Fibroblast of the aortic adventitia (primary cell): ENCODE results near the gene CDK17. TPM values are rescaled to one million over a fixed set of nuclear protein-coding genes. Genes with fewer than 3 reads are reported as not detected.
A peak's percentile ranks its signal among the peaks of the same experiment; 100 is the strongest.
"Not testable (repeated sequence)": the region's sequence is repeated elsewhere in the genome, so short reads cannot be mapped to it uniquely, and the experiment has no call there.

Source experiments
- DNase-seq: peaks from one replicate; pipeline ENCODE4 v3.0.0-alpha.2; 2010; ENCODE audit warnings: low read depth
- H3K4me3 ChIP-seq: 2 replicates; pipeline ENCODE4 v1.5.1; 2011; ENCODE audit warnings: low read depth, mild to moderate bottlenecking, control low read depth, low read length, moderate library complexity
- total RNA-seq: library from RNA; depleted of rRNA; stranded (reverse); fragments of >200 nt; gene quantifications from 2 replicates; pipeline ENCODE4 v1.2.3, GENCODE V29; 2012; ENCODE audit warnings: low replicate concordance
- TF ChIP-seq, protein P1 (sequence below): IDR thresholded peaks from 2 replicates; pipeline ENCODE4 v1.5.1; 2011; ENCODE audit warnings: mild to moderate bottlenecking, low read length, control low read depth, inconsistent platforms; ENCODE audit not compliant: insufficient read depth

The CDK17 gene
- total RNA-seq, 1 donor = 49.1 TPM

DNA sequence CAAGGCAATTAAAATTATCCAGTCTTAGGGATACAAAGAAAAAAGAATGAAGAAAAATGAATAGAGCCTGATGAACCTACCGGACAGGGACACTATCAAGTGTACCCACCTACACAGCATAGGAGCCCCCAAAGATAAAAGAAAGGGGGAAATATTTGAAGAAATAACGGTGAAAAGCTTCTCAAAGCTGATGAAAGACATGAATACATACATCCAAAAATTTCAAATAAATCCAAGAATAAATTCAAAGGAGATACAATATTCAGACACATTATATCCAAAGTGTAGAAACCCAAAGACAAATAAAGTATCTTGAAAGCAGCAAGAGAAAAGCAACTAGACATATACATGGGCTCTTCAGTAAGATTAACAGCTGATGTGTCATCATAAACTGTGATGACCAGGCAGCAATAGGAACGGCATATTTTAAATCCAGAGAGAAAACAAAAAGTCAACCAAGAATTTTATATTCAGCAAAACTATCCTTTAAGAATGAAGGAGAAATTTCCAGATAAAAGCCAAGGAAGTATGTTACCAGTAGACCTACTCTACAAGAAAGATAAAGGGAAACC, 56.0 kb downstream of the CDK17 start:
- H3K4me3 ChIP-seq = no peak overlapping the region
- TF ChIP-seq, protein P1, sequence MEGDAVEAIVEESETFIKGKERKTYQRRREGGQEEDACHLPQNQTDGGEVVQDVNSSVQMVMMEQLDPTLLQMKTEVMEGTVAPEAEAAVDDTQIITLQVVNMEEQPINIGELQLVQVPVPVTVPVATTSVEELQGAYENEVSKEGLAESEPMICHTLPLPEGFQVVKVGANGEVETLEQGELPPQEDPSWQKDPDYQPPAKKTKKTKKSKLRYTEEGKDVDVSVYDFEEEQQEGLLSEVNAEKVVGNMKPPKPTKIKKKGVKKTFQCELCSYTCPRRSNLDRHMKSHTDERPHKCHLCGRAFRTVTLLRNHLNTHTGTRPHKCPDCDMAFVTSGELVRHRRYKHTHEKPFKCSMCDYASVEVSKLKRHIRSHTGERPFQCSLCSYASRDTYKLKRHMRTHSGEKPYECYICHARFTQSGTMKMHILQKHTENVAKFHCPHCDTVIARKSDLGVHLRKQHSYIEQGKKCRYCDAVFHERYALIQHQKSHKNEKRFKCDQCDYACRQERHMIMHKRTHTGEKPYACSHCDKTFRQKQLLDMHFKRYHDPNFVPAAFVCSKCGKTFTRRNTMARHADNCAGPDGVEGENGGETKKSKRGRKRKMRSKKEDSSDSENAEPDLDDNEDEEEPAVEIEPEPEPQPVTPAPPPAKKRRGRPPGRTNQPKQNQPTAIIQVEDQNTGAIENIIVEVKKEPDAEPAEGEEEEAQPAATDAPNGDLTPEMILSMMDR = no peak
- no peak for DNase-seq

DNA sequence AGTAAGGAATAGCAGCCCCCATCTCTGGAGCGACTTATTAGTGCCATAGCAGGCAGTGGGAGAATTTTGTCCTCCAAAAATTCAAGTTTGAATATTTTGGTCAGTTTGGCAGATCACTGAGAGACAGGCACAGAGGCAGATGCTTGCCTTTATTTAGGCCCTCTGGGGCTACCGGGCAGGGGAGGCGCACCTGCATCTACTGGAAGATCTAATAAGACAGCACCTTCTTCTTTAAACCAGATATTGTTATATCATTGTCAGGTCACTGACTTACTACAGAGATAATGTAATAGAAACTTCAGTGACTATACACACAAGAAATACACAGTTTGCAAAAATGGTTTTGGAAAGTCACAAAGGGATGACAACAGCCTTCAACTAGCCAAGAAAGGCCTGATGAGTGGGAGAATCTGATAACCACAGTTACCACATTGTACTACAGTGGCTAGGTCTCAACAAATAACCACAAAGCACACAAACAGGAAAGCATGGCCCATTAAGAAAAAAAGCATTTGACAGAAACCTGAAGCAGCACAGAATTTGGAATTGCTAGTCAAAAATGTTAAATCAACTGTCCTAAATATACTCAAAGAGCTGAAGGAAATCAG, 56.8 kb downstream of the CDK17 start:
- H3K4me3 ChIP-seq = no peak overlapping the region
- no peak for DNase-seq
- TF ChIP-seq, protein P1 = no peak

DNA sequence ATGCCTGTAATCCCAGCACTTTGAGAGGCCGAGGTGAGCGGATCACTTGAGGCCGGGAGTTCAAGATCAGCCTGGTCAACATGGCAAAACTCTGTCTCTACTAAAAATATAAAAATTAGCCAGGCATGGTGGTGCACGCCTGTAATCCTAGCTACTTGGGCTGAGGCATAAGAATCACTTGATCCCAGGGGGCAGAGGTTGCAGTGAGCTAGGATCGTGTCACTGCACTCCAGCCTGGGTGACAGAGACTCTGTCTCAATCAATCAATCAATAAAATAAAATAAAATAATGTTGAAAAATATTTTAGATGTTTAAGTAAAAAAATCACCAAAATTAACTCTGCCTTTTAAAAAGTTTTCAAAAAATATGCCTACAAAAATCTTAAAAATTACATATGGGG, 60.6 kb downstream of the CDK17 start:
- DNase-seq, H3K4me3 ChIP-seq: not testable (repeated sequence)

DNA sequence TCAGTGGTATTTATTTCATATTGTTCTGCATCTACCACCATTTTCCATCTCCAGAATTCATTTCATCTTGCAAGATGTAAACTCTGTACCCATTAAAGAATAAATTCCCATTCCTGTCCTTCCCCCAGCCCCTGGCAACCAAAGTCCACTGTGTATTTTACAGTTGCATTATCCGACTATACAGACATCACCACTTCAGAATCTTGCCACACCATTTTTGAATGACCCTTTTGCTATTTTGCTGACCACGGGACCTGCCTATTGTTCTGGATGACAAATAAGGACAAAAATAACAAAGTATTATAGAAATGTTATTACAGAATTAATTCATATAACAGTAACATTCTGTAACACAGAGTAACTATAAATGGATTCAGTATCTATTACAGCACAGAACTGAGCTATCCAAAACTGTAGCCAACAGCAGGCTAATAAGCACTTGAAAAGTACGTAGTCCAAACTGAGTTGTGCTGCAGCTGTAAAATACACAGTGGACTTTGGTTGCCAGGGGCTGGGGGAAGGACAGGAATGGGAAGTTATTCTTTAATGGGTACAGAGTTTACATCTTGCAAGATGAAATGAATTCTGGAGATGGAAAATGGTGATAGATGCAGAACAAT, 61.3 kb downstream of the CDK17 start:
- TF ChIP-seq, protein P1 = no peak
- peak; percentile 30 for DNase-seq
- H3K4me3 ChIP-seq = no peak overlapping the region

DNA sequence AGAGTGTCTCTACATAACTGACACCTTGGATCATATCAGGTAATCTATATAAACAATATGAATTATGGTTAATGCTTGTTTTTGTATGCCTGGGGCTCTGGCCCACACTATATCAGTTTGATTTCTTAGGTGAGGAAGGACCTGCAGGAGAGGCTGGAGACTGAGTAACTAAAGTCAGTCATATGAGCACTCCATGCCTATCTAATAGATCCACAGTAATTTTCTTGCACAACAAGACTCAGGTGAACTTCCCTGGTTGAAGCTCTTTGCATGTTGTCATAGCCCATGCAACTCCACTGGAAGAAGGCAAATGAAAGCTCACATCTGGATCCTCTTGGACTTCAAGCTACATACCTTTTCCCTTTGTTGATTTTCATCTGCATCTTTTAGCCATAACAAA, 62.3 kb downstream of the CDK17 start:
- H3K4me3 ChIP-seq = no peak overlapping the region
- no peak for DNase-seq
- TF ChIP-seq, protein P1 = no peak

DNA sequence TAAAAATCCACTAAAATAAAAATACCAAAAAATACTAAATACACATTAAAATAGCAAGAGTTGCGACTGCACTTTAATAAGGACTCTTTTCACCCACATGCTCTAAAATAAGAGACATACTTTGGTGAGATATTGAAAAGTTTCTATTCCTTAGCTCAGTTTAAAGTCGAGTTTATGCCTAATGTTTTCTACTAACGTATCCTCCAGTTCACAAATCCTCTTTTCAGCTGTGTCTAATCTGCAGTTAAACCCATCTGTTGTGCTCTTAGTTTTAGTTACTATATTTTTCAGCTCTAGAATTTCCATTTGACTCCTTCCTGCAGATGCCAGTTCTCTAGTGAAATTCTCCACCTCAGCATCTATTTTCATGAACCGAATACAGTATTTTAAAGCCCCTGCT, 63.8 kb downstream of the CDK17 start:
- DNase-seq = no peak
- H3K4me3 ChIP-seq = no peak overlapping the region

DNA sequence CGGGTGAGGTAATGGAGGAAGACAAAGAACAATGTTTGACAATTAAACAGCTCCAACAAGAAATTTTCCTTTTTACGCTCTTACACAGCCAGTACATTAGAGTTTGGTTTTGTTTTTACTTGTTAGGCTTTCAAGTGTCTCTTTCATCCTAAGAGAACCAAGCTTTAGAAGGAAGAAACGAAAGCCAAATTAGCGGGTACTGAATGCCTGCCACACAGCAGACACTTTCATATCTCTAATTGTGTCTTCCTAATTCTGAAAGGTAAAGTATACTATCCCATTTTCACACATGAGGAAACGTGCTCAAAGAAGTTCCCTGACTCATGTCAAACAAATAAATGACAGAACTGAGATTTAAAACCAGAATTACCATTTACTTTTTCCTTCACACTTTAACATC, 65.0 kb downstream of the CDK17 start:
- TF ChIP-seq, protein P1 = no peak
- no peak for DNase-seq

More for the DNA sequence above, 63.8 kb downstream of the CDK17 start:
- TF ChIP-seq, protein P1 = no peak

More for the DNA sequence above, 65.0 kb downstream of the CDK17 start:
- no peak overlapping the region for H3K4me3 ChIP-seq
